Activated naive CD4-positive, alpha-beta T cell (primary cell): Measurements from ENCODE around the gene STXBP6.
"Not testable (repeated sequence)": the region's sequence is repeated elsewhere in the genome, so short reads cannot be mapped to it uniquely, and the experiment has no call there.

Source experiments
- DNase-seq, 4 experiments: peaks; one replicate each; lab custom pipeline; 2025; lab: John Stamatoyannopoulos, UW

The STXBP6 gene

GRCh38 chr14:24986206-24986893 is 63.6 kb downstream of the STXBP6 start:
- DNase-seq: no peak

- no peak for DNase-seq
These were observed 64.9 kb downstream of the STXBP6 start for GRCh38 chr14:24984846-24985589.

- no peak for DNase-seq
These were observed 67.3 kb downstream of the STXBP6 start for GRCh38 chr14:24982472-24983155.

- no peak for DNase-seq
These were observed 70.2 kb downstream of the STXBP6 start for GRCh38 chr14:24979725-24980239.

- DNase-seq: no peak
These were observed 70.9 kb downstream of the STXBP6 start for GRCh38 chr14:24978862-24979724.

- DNase-seq: no peak
These were observed 73.3 kb downstream of the STXBP6 start for GRCh38 chr14:24976602-24977001.

GRCh38 chr14:24975393-24975792 is 74.6 kb downstream of the STXBP6 start:
- no peak for DNase-seq

- no peak for DNase-seq
These were observed 75.2 kb downstream of the STXBP6 start for GRCh38 chr14:24974591-24975374.

- DNase-seq: no peak
These were observed 77.1 kb downstream of the STXBP6 start for GRCh38 chr14:24972844-24973243.

GRCh38 chr14:24971255-24971654 is 78.7 kb downstream of the STXBP6 start:
- DNase-seq: no peak

- DNase-seq: no peak
These were observed 83.4 kb downstream of the STXBP6 start for GRCh38 chr14:24966579-24966964.

- DNase-seq: no peak
These were observed 83.9 kb downstream of the STXBP6 start for GRCh38 chr14:24965934-24966578.

GRCh38 chr14:24965578-24965933 is 84.4 kb downstream of the STXBP6 start:
- DNase-seq: no peak

GRCh38 chr14:24964591-24964990 is 85.4 kb downstream of the STXBP6 start:
- no peak for DNase-seq

- DNase-seq: no peak
These were observed 85.9 kb downstream of the STXBP6 start for GRCh38 chr14:24964048-24964447.

GRCh38 chr14:24962118-24962517 is 87.8 kb downstream of the STXBP6 start:
- not testable (repeated sequence) for DNase-seq

GRCh38 chr14:24960816-24961215 is 89.1 kb downstream of the STXBP6 start:
- no peak for DNase-seq

GRCh38 chr14:24959791-24960331 is 90.1 kb downstream of the STXBP6 start:
- DNase-seq: no peak

- no peak for DNase-seq
These were observed 91.7 kb downstream of the STXBP6 start for GRCh38 chr14:24958271-24958670.

- DNase-seq: no peak
These were observed 92.1 kb downstream of the STXBP6 start for GRCh38 chr14:24957814-24958213.
